Measurements from ENCODE around the gene HS6ST3.

HS6ST3 gene

GRCh38 chr13:96199315-96199714 is 109.4 kb downstream of the HS6ST3 start:
- no peak for DNase-seq (ENCODE audit: low spot score)

- no peak for DNase-seq (ENCODE audit: low spot score)
Measured at GRCh38 chr13:96200810-96201209, 110.9 kb downstream of the HS6ST3 start.

GRCh38 chr13:96202315-96202714 is 112.4 kb downstream of the HS6ST3 start:
- no peak for DNase-seq (ENCODE audit: low spot score)

- no peak for DNase-seq (ENCODE audit: low spot score)
Measured at GRCh38 chr13:96203471-96203870, 113.6 kb downstream of the HS6ST3 start.

- DNase-seq (ENCODE audit: low spot score), result no peak
Measured at GRCh38 chr13:96214824-96215445, 125.0 kb downstream of the HS6ST3 start.

- no peak for DNase-seq (ENCODE audit: low spot score)
Measured at GRCh38 chr13:96216543-96216942, 126.6 kb downstream of the HS6ST3 start.

GRCh38 chr13:96218475-96218874 is 128.6 kb downstream of the HS6ST3 start:
- DNase-seq (ENCODE audit: low spot score), result no peak

GRCh38 chr13:96221471-96221870 is 131.6 kb downstream of the HS6ST3 start:
- no peak for DNase-seq (ENCODE audit: low spot score)

GRCh38 chr13:96223231-96223630 is 133.3 kb downstream of the HS6ST3 start:
- no peak for DNase-seq (ENCODE audit: low spot score)

- DNase-seq (ENCODE audit: low spot score), result peak; percentile 20
Measured at GRCh38 chr13:96229356-96229755, 139.4 kb downstream of the HS6ST3 start.

GRCh38 chr13:96238241-96238640 is 148.3 kb downstream of the HS6ST3 start:
- no peak for DNase-seq (ENCODE audit: low spot score)

GRCh38 chr13:96238861-96239260 is 149.0 kb downstream of the HS6ST3 start:
- DNase-seq (ENCODE audit: low spot score), result peak; percentile 4

GRCh38 chr13:96243376-96243775 is 153.5 kb downstream of the HS6ST3 start:
- DNase-seq (ENCODE audit: low spot score), result no peak

GRCh38 chr13:96248103-96248502 is 158.2 kb downstream of the HS6ST3 start:
- DNase-seq (ENCODE audit: low spot score), result no peak

- DNase-seq (ENCODE audit: low spot score), result no peak
Measured at GRCh38 chr13:96248996-96249395, 159.1 kb downstream of the HS6ST3 start.

- no peak for DNase-seq (ENCODE audit: low spot score)
Measured at GRCh38 chr13:96252903-96253302, 163.0 kb downstream of the HS6ST3 start.

- no peak for DNase-seq (ENCODE audit: low spot score)
Measured at GRCh38 chr13:96273196-96273595, 183.3 kb downstream of the HS6ST3 start.

- no peak for DNase-seq (ENCODE audit: low spot score)
Measured at GRCh38 chr13:96274046-96274445, 184.1 kb downstream of the HS6ST3 start.

- DNase-seq (ENCODE audit: low spot score), result no peak
Measured at GRCh38 chr13:96279904-96280303, 190.0 kb downstream of the HS6ST3 start.

GRCh38 chr13:96284971-96285370 is 195.1 kb downstream of the HS6ST3 start:
- no peak for DNase-seq (ENCODE audit: low spot score)

GRCh38 chr13:96285729-96286128 is 195.8 kb downstream of the HS6ST3 start:
- no peak for DNase-seq (ENCODE audit: low spot score)

- DNase-seq (ENCODE audit: low spot score), result no peak
Measured at GRCh38 chr13:96294930-96295881, 205.3 kb downstream of the HS6ST3 start.

GRCh38 chr13:96297360-96297759 is 207.5 kb downstream of the HS6ST3 start:
- DNase-seq (ENCODE audit: low spot score), result no peak

Measured in RKO (cell line).